ENCODE data around the gene CDH13.

DNA sequence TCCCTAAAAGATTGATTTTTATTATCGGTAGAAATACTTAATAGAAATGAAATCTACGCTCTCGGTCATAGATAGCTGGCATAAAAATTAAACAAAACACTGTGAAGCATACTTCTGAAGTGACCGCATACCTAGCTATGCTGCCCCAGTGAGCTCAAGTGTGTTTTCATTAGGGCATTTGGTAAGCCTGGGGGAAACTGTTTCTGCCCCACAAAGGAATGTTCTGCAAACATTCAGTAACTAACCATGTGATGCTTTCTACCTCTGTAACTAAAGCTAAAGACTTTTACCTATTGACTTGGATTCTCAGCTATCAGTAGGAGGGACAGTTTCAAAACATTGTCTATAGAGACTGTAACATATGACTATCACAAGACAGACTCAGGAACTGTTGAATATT is 1087.5 kb downstream of the CDH13 start:
- TF ChIP-seq BACH2 (CRISPR knock-in tag; IDR thresholded peaks at IDR 0.05; ENCODE audit: borderline replicate concordance) (no peak), ZNF565 (CRISPR knock-in tag; conservative IDR thresholded peaks at IDR 0.05; ENCODE audit: low read depth) (no peak), ZC3H10 (CRISPR knock-in tag; IDR thresholded peaks at IDR 0.05) (no peak), ZNF8 (CRISPR knock-in tag; IDR thresholded peaks at IDR 0.05) (no peak)
- TF ChIP-seq, protein P1, sequence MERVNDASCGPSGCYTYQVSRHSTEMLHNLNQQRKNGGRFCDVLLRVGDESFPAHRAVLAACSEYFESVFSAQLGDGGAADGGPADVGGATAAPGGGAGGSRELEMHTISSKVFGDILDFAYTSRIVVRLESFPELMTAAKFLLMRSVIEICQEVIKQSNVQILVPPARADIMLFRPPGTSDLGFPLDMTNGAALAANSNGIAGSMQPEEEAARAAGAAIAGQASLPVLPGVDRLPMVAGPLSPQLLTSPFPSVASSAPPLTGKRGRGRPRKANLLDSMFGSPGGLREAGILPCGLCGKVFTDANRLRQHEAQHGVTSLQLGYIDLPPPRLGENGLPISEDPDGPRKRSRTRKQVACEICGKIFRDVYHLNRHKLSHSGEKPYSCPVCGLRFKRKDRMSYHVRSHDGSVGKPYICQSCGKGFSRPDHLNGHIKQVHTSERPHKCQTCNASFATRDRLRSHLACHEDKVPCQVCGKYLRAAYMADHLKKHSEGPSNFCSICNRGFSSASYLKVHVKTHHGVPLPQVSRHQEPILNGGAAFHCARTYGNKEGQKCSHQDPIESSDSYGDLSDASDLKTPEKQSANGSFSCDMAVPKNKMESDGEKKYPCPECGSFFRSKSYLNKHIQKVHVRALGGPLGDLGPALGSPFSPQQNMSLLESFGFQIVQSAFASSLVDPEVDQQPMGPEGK (CRISPR knock-in tag; IDR thresholded peaks at IDR 0.05; ENCODE audit: borderline replicate concordance): no peak

Data from SK-N-SH treated with all-trans-retinoic acid at 6 μM for 48 hours (cell line).